IPS-NIHi7 (cell line): ENCODE data around the gene KRTAP9-7.
"Not testable (repeated sequence)": the region's sequence is repeated elsewhere in the genome, so short reads cannot be mapped to it uniquely, and the experiment has no call there.

Source experiments
- DNase-seq: peaks from one replicate; pipeline ENCODE4 v3.0.0; 2012; ENCODE audit warnings: mixed read lengths; ENCODE audit errors: extremely low spot score

KRTAP9-7 gene

DNA sequence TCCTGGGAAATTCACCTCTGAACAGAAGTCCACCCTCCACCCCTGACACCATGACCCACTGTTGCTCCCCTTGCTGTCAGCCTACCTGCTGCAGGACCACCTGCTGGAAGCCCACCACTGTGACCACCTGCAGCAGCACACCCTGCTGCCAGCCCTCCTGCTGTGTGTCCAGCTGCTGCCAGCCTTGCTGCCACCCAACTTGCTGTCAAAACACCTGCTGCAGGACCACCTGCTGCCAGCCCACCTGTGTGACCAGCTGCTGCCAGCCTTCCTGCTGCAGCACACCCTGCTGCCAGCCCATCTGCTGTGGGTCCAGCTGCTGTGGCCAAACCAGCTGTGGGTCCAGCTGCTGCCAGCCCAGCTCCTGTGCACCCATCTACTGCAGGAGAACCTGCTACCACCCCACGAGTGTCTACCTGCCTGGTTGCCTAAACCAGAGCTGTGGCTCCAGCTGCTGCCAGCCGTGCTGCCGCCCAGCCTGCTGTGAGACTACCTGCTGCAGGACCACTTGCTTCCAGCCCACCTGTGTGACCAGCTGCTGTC lies at the start of gene KRTAP9-7:
Gene KRTAP9-7, plus strand, starts transcription at position 51 of the 543 bp plus-strand sequence. Its CDS starts 0 bp downstream, at position 51.
- DNase-seq = peak; percentile 1

DNA sequence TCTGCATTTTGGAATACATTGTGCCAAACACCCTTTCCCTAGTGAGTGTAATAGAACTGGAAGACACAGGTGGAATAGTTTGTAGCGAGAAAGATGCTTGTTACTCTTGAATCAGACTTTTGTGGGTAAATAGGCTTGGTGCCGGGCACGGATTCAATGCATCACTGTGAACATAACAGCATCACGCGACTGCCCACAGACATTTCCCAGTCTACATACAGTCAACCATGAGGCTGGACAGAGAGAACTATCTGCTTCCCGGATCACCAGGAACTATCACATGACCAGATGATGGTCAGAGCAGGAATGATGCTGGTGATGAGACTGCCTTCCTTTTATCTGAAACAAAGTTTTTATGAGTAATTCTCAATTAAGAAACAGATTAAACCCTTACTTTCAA lies 49.4 kb upstream of the KRTAP9-7 start:
- DNase-seq = no peak

DNA sequence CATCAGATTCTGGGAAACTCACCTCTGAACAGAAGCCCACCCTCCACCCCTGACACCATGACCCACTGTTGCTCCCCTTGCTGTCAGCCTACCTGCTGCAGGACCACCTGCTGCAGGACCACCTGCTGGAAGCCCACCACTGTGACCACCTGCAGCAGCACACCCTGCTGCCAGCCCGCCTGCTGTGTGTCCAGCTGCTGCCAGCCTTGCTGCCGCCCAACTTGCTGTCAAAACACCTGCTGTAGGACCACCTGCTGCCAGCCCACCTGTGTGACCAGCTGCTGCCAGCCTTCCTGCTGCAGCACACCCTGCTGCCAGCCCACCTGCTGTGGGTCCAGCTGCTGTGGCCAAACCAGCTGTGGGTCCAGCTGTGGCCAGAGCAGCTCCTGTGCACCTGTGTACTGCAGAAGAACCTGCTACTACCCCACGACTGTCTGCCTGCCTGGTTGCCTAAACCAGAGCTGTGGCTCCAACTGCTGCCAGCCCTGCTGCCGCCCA lies 48.9 kb upstream of the KRTAP9-7 start, which contains the start of gene KRTAP9-2:
Gene KRTAP9-2, plus strand, starts transcription at position 51 of the 498 bp plus-strand sequence. Its CDS starts 7 bp downstream, at position 58.
- DNase-seq = not testable (repeated sequence)

DNA sequence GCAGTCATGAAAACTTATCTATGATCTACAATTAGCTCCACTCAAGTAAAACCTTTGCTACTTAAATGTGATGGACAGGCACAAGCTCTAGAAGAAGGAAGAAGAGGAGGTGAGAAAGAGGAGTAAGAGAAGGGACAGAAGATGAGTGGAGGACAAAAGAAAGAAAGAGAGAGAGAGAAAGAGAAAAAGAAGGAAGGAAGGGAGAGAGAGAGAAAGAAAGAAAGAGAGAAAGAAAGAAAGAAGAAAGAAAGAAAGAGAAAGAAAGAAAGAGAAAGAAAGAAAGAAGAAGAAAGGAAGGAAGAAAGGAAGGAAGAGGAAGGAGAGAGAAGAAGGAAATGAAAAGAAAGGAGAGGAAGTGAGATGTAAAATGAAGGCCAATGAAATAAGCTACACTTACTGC lies 45.4 kb upstream of the KRTAP9-7 start:
- no peak for DNase-seq

- no peak for DNase-seq
Observed at GRCh38 chr17:41231731-41232130, 43.8 kb upstream of the KRTAP9-7 start.

GRCh38 chr17:41232399-41233105 lies 42.9 kb upstream of the KRTAP9-7 start, which contains the start of gene KRTAP9-3:
Gene KRTAP9-3 (plus strand): TSS chr17:41232449. CDS start chr17:41232502, 53 bp downstream.
- DNase-seq = not testable (repeated sequence)

- not testable (repeated sequence) for DNase-seq
Observed at GRCh38 chr17:41237116-41237515, 38.4 kb upstream of the KRTAP9-7 start.

GRCh38 chr17:41237949-41238437 lies 37.5 kb upstream of the KRTAP9-7 start, which contains the start of gene KRTAP9-8:
Gene KRTAP9-8 (plus strand): TSS chr17:41237999. CDS start chr17:41238052, 53 bp downstream.
- not testable (repeated sequence) for DNase-seq

GRCh38 chr17:41246995-41247787 lies 28.3 kb upstream of the KRTAP9-7 start:
- DNase-seq = not testable (repeated sequence)

DNA sequence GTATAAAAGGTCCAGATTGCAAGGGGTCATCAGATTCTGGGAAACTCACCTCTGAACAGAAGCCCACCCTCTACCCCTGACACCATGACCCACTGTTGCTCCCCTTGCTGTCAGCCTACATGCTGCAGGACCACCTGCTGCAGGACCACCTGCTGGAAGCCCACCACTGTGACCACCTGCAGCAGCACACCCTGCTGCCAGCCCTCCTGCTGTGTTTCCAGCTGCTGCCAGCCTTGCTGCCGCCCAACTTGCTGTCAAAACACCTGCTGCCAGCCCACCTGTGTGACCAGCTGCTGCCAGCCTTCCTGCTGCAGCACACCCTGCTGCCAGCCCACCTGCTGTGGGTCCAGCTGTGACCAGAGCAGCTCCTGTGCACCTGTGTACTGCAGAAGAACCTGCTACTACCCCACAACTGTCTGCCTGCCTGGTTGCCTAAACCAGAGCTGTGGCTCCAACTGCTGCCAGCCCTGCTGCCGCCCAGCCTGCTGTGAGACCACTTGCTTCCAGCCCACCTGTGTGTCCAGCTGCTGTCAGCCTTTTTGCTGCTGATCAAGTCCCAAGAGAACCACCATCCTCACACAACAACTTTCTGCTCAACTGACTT lies 25.8 kb upstream of the KRTAP9-7 start, which contains the start of gene KRTAP9-4:
Gene KRTAP9-4, plus strand, starts transcription at position 51 of the 604 bp plus-strand sequence. Its CDS starts 34 bp downstream, at position 85.
- peak; percentile 0 for DNase-seq

DNA sequence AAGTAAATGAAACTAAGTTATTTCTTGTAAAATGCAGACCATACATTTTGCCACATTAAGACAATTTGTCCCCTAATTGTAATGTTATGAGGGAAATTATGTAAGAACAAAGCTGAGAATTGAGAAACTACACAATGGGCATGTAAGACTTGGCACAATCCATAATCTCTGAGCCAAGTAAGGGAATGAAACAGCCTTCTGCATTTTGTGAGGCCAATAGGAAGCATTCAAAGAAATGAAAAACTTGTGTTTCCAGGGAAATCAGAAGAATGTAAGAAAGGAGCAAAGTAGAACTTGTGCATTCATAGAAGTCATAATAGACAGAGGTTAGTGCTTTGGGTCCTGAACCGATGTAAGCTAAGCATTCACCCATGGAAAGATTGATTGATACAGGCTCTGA lies 24.2 kb upstream of the KRTAP9-7 start:
- peak; percentile 0 for DNase-seq

GRCh38 chr17:41254861-41255260 lies 20.6 kb upstream of the KRTAP9-7 start:
- DNase-seq = no peak

GRCh38 chr17:41255381-41256290 lies 19.9 kb upstream of the KRTAP9-7 start, which contains the start of gene KRTAP9-9:
Gene KRTAP9-9 (plus strand): TSS chr17:41255384.
- not testable (repeated sequence) for DNase-seq

- DNase-seq = no peak
Observed at GRCh38 chr17:41256291-41256685, 19.2 kb upstream of the KRTAP9-7 start.

- no peak for DNase-seq
Observed at GRCh38 chr17:41258406-41258805, 17.1 kb upstream of the KRTAP9-7 start.

DNA sequence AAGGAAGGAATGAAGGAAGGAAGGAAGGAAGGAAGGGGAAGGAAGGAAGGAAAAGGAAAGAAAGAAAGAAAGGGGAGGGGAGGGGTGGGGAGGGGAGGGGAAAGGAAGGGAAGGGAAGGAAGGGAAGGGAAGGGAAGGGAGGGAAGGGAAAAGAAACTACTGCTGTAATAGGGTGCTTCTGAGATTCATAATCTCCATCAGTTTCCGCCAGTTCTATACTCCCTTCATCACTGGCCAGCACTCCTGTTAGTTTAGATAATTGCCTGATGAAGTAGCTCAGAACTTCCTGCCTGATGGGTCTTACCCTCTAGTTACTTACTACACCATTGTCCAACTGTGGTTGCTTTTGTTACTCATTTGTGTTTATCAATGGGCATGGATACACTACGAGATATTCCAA lies 12.3 kb upstream of the KRTAP9-7 start:
- DNase-seq = no peak

- peak; percentile 0 for DNase-seq
Observed at GRCh38 chr17:41264599-41264998, 10.9 kb upstream of the KRTAP9-7 start.

GRCh38 chr17:41265078-41265477 lies 10.4 kb upstream of the KRTAP9-7 start, which contains the start of gene KRTAP9-6:
Gene KRTAP9-6 (plus strand): TSS chr17:41265378. CDS start chr17:41265378, 0 bp downstream.
- DNase-seq = no peak

DNA sequence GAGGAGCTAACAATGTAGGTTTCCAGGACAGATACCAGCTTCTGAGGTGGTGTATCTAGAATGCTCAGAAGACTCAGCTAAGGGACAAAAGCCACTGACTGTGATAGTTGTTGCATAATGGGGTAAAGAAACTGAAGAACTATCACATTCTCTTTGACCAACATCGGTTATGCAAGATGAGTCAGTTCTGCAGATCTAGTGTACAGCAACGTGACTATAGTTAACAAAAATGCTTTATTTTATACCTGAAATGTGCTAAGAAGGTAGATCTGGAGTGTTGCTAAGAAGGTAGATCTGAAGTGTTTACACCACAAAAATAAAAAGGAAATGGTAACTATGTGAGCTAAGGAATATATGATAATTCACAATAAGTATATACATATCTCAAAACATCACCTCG lies 7.8 kb upstream of the KRTAP9-7 start:
- no peak for DNase-seq

- DNase-seq = not testable (repeated sequence)
Observed at GRCh38 chr17:41271323-41271722, 4.2 kb upstream of the KRTAP9-7 start.
